ENCODE data around the gene LRBA.

Gene LRBA

GRCh38 chr4:150314031-150314430 is 701.1 kb downstream of the LRBA start:
- no peaks in the 10 kb centered on the region for H3K4me1 Mint-ChIP-seq
- peaks cover 26% of the 10 kb centered on the region for H3K36me3 Mint-ChIP-seq
- H3K4me3 Mint-ChIP-seq, result no peak overlapping the region
- no peaks in the 10 kb centered on the region for H3K9me3 Mint-ChIP-seq
- no peak overlapping the region for H3K27ac Mint-ChIP-seq
- H3K27me3 Mint-ChIP-seq, result no peaks in the 10 kb centered on the region
- ATAC-seq, result no peak

GRCh38 chr4:150310159-150310895 is 704.8 kb downstream of the LRBA start:
- ATAC-seq, result no peak
- Mint-ChIP-seq H3K9me3 (no peaks in the 10 kb centered on the region), H3K4me1 (no peaks in the 10 kb centered on the region), H3K36me3 (peaks cover 27% of the 10 kb centered on the region), H3K27me3 (no peaks in the 10 kb centered on the region), H3K27ac (no peak overlapping the region), H3K4me3 (no peak overlapping the region)

- ATAC-seq, result no peak
- no peaks in the 10 kb centered on the region for H3K27me3 Mint-ChIP-seq
- no peaks in the 10 kb centered on the region for H3K4me1 Mint-ChIP-seq
- no peak overlapping the region for H3K4me3 Mint-ChIP-seq
- H3K9me3 Mint-ChIP-seq, result no peaks in the 10 kb centered on the region
- no peak overlapping the region for H3K27ac Mint-ChIP-seq
- H3K36me3 Mint-ChIP-seq, result peaks cover 25% of the 10 kb centered on the region
Measured at GRCh38 chr4:150308824-150309472, 706.1 kb downstream of the LRBA start.

- H3K9me3 Mint-ChIP-seq, result no peaks in the 10 kb centered on the region
- H3K27me3 Mint-ChIP-seq, result no peaks in the 10 kb centered on the region
- no peak overlapping the region for H3K4me3 Mint-ChIP-seq
- H3K4me1 Mint-ChIP-seq, result no peaks in the 10 kb centered on the region
- no peak for ATAC-seq
- H3K27ac Mint-ChIP-seq, result no peak overlapping the region
- H3K36me3 Mint-ChIP-seq, result peaks cover 19% of the 10 kb centered on the region
Measured at GRCh38 chr4:150306719-150307118, 708.4 kb downstream of the LRBA start.

- H3K36me3 Mint-ChIP-seq, result peaks cover 24% of the 10 kb centered on the region
- H3K4me3 Mint-ChIP-seq, result no peak overlapping the region
- H3K27ac Mint-ChIP-seq, result no peak overlapping the region
- H3K4me1 Mint-ChIP-seq, result no peaks in the 10 kb centered on the region
- ATAC-seq, result no peak
- no peaks in the 10 kb centered on the region for H3K27me3 Mint-ChIP-seq
- H3K9me3 Mint-ChIP-seq, result no peaks in the 10 kb centered on the region
Measured at GRCh38 chr4:150305995-150306394, 709.1 kb downstream of the LRBA start.

- ATAC-seq, result no peak
- Mint-ChIP-seq H3K4me3 (no peak overlapping the region), H3K27ac (no peak overlapping the region), H3K27me3 (no peaks in the 10 kb centered on the region), H3K4me1 (no peaks in the 10 kb centered on the region), H3K9me3 (no peaks in the 10 kb centered on the region), H3K36me3 (peaks cover 19% of the 10 kb centered on the region)
Measured at GRCh38 chr4:150302553-150302952, 712.5 kb downstream of the LRBA start.

- no peaks in the 10 kb centered on the region for H3K27me3 Mint-ChIP-seq
- H3K9me3 Mint-ChIP-seq, result no peaks in the 10 kb centered on the region
- H3K4me1 Mint-ChIP-seq, result no peaks in the 10 kb centered on the region
- no peak overlapping the region for H3K4me3 Mint-ChIP-seq
- no peak overlapping the region for H3K27ac Mint-ChIP-seq
- no peak for ATAC-seq
- H3K36me3 Mint-ChIP-seq, result peaks cover 6% of the 10 kb centered on the region
Measured at GRCh38 chr4:150299816-150300215, 715.3 kb downstream of the LRBA start.

- peaks cover 11% of the 10 kb centered on the region for H3K36me3 Mint-ChIP-seq
- ATAC-seq, result no peak
- H3K4me1 Mint-ChIP-seq, result no peaks in the 10 kb centered on the region
- H3K9me3 Mint-ChIP-seq, result no peaks in the 10 kb centered on the region
- no peaks in the 10 kb centered on the region for H3K27me3 Mint-ChIP-seq
- no peak overlapping the region for H3K27ac Mint-ChIP-seq
- no peak overlapping the region for H3K4me3 Mint-ChIP-seq
Measured at GRCh38 chr4:150297861-150298474, 717.1 kb downstream of the LRBA start.

GRCh38 chr4:150289881-150290280 is 725.2 kb downstream of the LRBA start:
- no peaks in the 10 kb centered on the region for H3K27me3 Mint-ChIP-seq
- H3K4me1 Mint-ChIP-seq, result no peaks in the 10 kb centered on the region
- no peaks in the 10 kb centered on the region for H3K9me3 Mint-ChIP-seq
- H3K4me3 Mint-ChIP-seq, result no peak overlapping the region
- H3K36me3 Mint-ChIP-seq, result peaks cover 31% of the 10 kb centered on the region
- no peak overlapping the region for H3K27ac Mint-ChIP-seq
- no peak for ATAC-seq

- Mint-ChIP-seq H3K27me3 (no peaks in the 10 kb centered on the region), H3K36me3 (peaks cover 31% of the 10 kb centered on the region), H3K27ac (no peak overlapping the region), H3K9me3 (no peaks in the 10 kb centered on the region), H3K4me1 (no peaks in the 10 kb centered on the region), H3K4me3 (no peak overlapping the region)
- ATAC-seq, result no peak
Measured at GRCh38 chr4:150289198-150289597, 725.9 kb downstream of the LRBA start.

GRCh38 chr4:150286656-150287055 is 728.4 kb downstream of the LRBA start:
- ATAC-seq, result no peak

GRCh38 chr4:150283689-150284088 is 731.4 kb downstream of the LRBA start:
- Mint-ChIP-seq H3K4me1 (no peaks in the 10 kb centered on the region), H3K9me3 (no peaks in the 10 kb centered on the region), H3K36me3 (peaks cover 80% of the 10 kb centered on the region), H3K27ac (no peak overlapping the region), H3K4me3 (no peak overlapping the region), H3K27me3 (no peaks in the 10 kb centered on the region)
- ATAC-seq, result no peak

More at GRCh38 chr4:150286656-150287055, 728.4 kb downstream of the LRBA start:
- no peaks in the 10 kb centered on the region for H3K27me3 Mint-ChIP-seq
- no peak overlapping the region for H3K4me3 Mint-ChIP-seq
- no peak overlapping the region for H3K27ac Mint-ChIP-seq
- H3K4me1 Mint-ChIP-seq, result no peaks in the 10 kb centered on the region
- H3K9me3 Mint-ChIP-seq, result no peaks in the 10 kb centered on the region
- peaks cover 50% of the 10 kb centered on the region for H3K36me3 Mint-ChIP-seq

- Mint-ChIP-seq H3K27me3 (no peaks in the 10 kb centered on the region), H3K27ac (no peak overlapping the region), H3K4me1 (no peaks in the 10 kb centered on the region), H3K9me3 (peaks cover 5% of the 10 kb centered on the region), H3K36me3 (peaks cover 92% of the 10 kb centered on the region), H3K4me3 (no peak overlapping the region)
- ATAC-seq, result no peak
Measured at GRCh38 chr4:150280975-150281374, 734.1 kb downstream of the LRBA start.

GRCh38 chr4:150280081-150280895 is 734.8 kb downstream of the LRBA start:
- Mint-ChIP-seq H3K9me3 (peaks cover 5% of the 10 kb centered on the region), H3K27ac (no peak overlapping the region), H3K4me1 (no peaks in the 10 kb centered on the region), H3K4me3 (no peak overlapping the region), H3K36me3 (peaks cover 92% of the 10 kb centered on the region), H3K27me3 (no peaks in the 10 kb centered on the region)
- ATAC-seq, result no peak

GRCh38 chr4:150278206-150278605 is 736.9 kb downstream of the LRBA start:
- no peaks in the 10 kb centered on the region for H3K27me3 Mint-ChIP-seq
- H3K4me3 Mint-ChIP-seq, result no peak overlapping the region
- H3K27ac Mint-ChIP-seq, result no peak overlapping the region
- no peak for ATAC-seq
- peaks cover 100% of the 10 kb centered on the region for H3K36me3 Mint-ChIP-seq
- no peaks in the 10 kb centered on the region for H3K4me1 Mint-ChIP-seq
- H3K9me3 Mint-ChIP-seq, result peaks cover 5% of the 10 kb centered on the region
